ENCODE measurements around the gene CCDC91. TPM values are rescaled to one million over a fixed set of nuclear protein-coding genes. Genes with fewer than 3 reads are reported as not detected.
"Not testable (repeated sequence)": the region's sequence is repeated elsewhere in the genome, so short reads cannot be mapped to it uniquely, and the experiment has no call there.

CCDC91 gene
- total RNA-seq, 2 donors from 2014 or later: 21.4 to 27.4 TPM

GRCh38 chr12:28425526-28425925 is 235.3 kb downstream of the CCDC91 start:
- ATAC-seq (replicated peaks): no peak
- peaks cover 3% of the 10 kb centered on the region for H3K4me1 Mint-ChIP-seq
- H3K27ac Mint-ChIP-seq: no peak overlapping the region
- H3K27me3 Mint-ChIP-seq: no peaks in the 10 kb centered on the region
- peaks cover 6% of the 10 kb centered on the region for H3K9me3 Mint-ChIP-seq
- H3K4me3 Mint-ChIP-seq: no peak overlapping the region
- H3K36me3 Mint-ChIP-seq (ENCODE audit: low read depth): peaks cover 15% of the 10 kb centered on the region

GRCh38 chr12:28427046-28427445 is 236.8 kb downstream of the CCDC91 start:
- H3K36me3 Mint-ChIP-seq (ENCODE audit: low read depth): no peaks in the 10 kb centered on the region
- H3K4me3 Mint-ChIP-seq: no peak overlapping the region
- peaks cover 3% of the 10 kb centered on the region for H3K4me1 Mint-ChIP-seq
- ATAC-seq (replicated peaks): no peak
- no peak overlapping the region for H3K27ac Mint-ChIP-seq
- no peaks in the 10 kb centered on the region for H3K27me3 Mint-ChIP-seq
- H3K9me3 Mint-ChIP-seq: no peaks in the 10 kb centered on the region

- Mint-ChIP-seq H3K36me3 (ENCODE audit: low read depth) (no peaks in the 10 kb centered on the region), H3K27ac (no peak overlapping the region), H3K9me3 (no peaks in the 10 kb centered on the region), H3K27me3 (no peaks in the 10 kb centered on the region), H3K4me1 (no peaks in the 10 kb centered on the region), H3K4me3 (no peak overlapping the region)
- no peak for ATAC-seq (replicated peaks)
Observed at GRCh38 chr12:28440081-28440608, 249.9 kb downstream of the CCDC91 start.

- no peaks in the 10 kb centered on the region for H3K9me3 Mint-ChIP-seq
- no peaks in the 10 kb centered on the region for H3K27me3 Mint-ChIP-seq
- no peak for ATAC-seq (replicated peaks)
- no peaks in the 10 kb centered on the region for H3K4me1 Mint-ChIP-seq
- no peak overlapping the region for H3K4me3 Mint-ChIP-seq
- no peak overlapping the region for H3K27ac Mint-ChIP-seq
- no peaks in the 10 kb centered on the region for H3K36me3 Mint-ChIP-seq (ENCODE audit: low read depth)
Observed at GRCh38 chr12:28442101-28442500, 251.8 kb downstream of the CCDC91 start.

- H3K4me1 Mint-ChIP-seq: no peaks in the 10 kb centered on the region
- H3K36me3 Mint-ChIP-seq (ENCODE audit: low read depth): no peaks in the 10 kb centered on the region
- no peaks in the 10 kb centered on the region for H3K27me3 Mint-ChIP-seq
Observed at GRCh38 chr12:28443337-28443736, 253.1 kb downstream of the CCDC91 start.

GRCh38 chr12:28446031-28446430 is 255.8 kb downstream of the CCDC91 start:
- ATAC-seq (replicated peaks): no peak
- Mint-ChIP-seq H3K27ac (no peak overlapping the region), H3K4me1 (no peaks in the 10 kb centered on the region), H3K27me3 (no peaks in the 10 kb centered on the region), H3K9me3 (no peaks in the 10 kb centered on the region), H3K4me3 (no peak overlapping the region), H3K36me3 (ENCODE audit: low read depth) (peaks cover 8% of the 10 kb centered on the region)

More at GRCh38 chr12:28443337-28443736, 253.1 kb downstream of the CCDC91 start:
- no peak for ATAC-seq (replicated peaks)
- Mint-ChIP-seq H3K4me3 (no peak overlapping the region), H3K27ac (no peak overlapping the region), H3K9me3 (no peaks in the 10 kb centered on the region)

- no peaks in the 10 kb centered on the region for H3K9me3 Mint-ChIP-seq
- no peak for ATAC-seq (replicated peaks)
- no peak overlapping the region for H3K27ac Mint-ChIP-seq
- peaks cover 59% of the 10 kb centered on the region for H3K36me3 Mint-ChIP-seq (ENCODE audit: low read depth)
- H3K4me1 Mint-ChIP-seq: no peaks in the 10 kb centered on the region
- no peaks in the 10 kb centered on the region for H3K27me3 Mint-ChIP-seq
- no peak overlapping the region for H3K4me3 Mint-ChIP-seq
Observed at GRCh38 chr12:28453686-28454085, 263.4 kb downstream of the CCDC91 start.

GRCh38 chr12:28456934-28457710 is 266.9 kb downstream of the CCDC91 start:
- Mint-ChIP-seq H3K4me3 (no peak overlapping the region), H3K27me3 (no peaks in the 10 kb centered on the region), H3K27ac (no peak overlapping the region), H3K4me1 (no peaks in the 10 kb centered on the region), H3K9me3 (no peaks in the 10 kb centered on the region), H3K36me3 (ENCODE audit: low read depth) (peaks cover 66% of the 10 kb centered on the region)
- ATAC-seq (replicated peaks): no peak

- no peaks in the 10 kb centered on the region for H3K4me1 Mint-ChIP-seq
- H3K36me3 Mint-ChIP-seq (ENCODE audit: low read depth): peaks cover 64% of the 10 kb centered on the region
Observed at GRCh38 chr12:28457785-28458184, 267.5 kb downstream of the CCDC91 start.

GRCh38 chr12:28459481-28459880 is 269.2 kb downstream of the CCDC91 start:
- no peaks in the 10 kb centered on the region for H3K9me3 Mint-ChIP-seq
- no peaks in the 10 kb centered on the region for H3K4me1 Mint-ChIP-seq
- H3K4me3 Mint-ChIP-seq: no peak overlapping the region
- ATAC-seq (replicated peaks): no peak
- no peaks in the 10 kb centered on the region for H3K27me3 Mint-ChIP-seq
- no peak overlapping the region for H3K27ac Mint-ChIP-seq
- H3K36me3 Mint-ChIP-seq (ENCODE audit: low read depth): peaks cover 58% of the 10 kb centered on the region

More at GRCh38 chr12:28457785-28458184, 267.5 kb downstream of the CCDC91 start:
- Mint-ChIP-seq H3K9me3 (no peaks in the 10 kb centered on the region), H3K4me3 (no peak overlapping the region), H3K27me3 (no peaks in the 10 kb centered on the region), H3K27ac (no peak overlapping the region)
- no peak for ATAC-seq (replicated peaks)

- Mint-ChIP-seq H3K27me3 (no peaks in the 10 kb centered on the region), H3K36me3 (ENCODE audit: low read depth) (peaks cover 53% of the 10 kb centered on the region), H3K9me3 (no peaks in the 10 kb centered on the region), H3K4me1 (no peaks in the 10 kb centered on the region), H3K27ac (no peak overlapping the region), H3K4me3 (no peak overlapping the region)
- ATAC-seq (replicated peaks): no peak
Observed at GRCh38 chr12:28460420-28461130, 270.3 kb downstream of the CCDC91 start.

GRCh38 chr12:28463396-28463795 is 273.1 kb downstream of the CCDC91 start:
- H3K27me3 Mint-ChIP-seq: no peaks in the 10 kb centered on the region
- H3K4me1 Mint-ChIP-seq: no peaks in the 10 kb centered on the region
- H3K9me3 Mint-ChIP-seq: peaks cover 4% of the 10 kb centered on the region
- H3K36me3 Mint-ChIP-seq (ENCODE audit: low read depth): peaks cover 43% of the 10 kb centered on the region
- no peak for ATAC-seq (replicated peaks)
- no peak overlapping the region for H3K4me3 Mint-ChIP-seq
- H3K27ac Mint-ChIP-seq: no peak overlapping the region

- not testable (repeated sequence) for H3K4me1 Mint-ChIP-seq
Observed at GRCh38 chr12:28471762-28472161, 281.5 kb downstream of the CCDC91 start.

GRCh38 chr12:28476206-28476605 is 285.9 kb downstream of the CCDC91 start:
- not testable (repeated sequence) for H3K27ac Mint-ChIP-seq; H3K9me3 Mint-ChIP-seq; ATAC-seq (replicated peaks); H3K27me3 Mint-ChIP-seq; H3K4me3 Mint-ChIP-seq; H3K4me1 Mint-ChIP-seq
- peaks cover 31% of the 10 kb centered on the region for H3K36me3 Mint-ChIP-seq (ENCODE audit: low read depth)

More at GRCh38 chr12:28471762-28472161, 281.5 kb downstream of the CCDC91 start:
- not testable (repeated sequence) for ATAC-seq (replicated peaks); H3K9me3 Mint-ChIP-seq; H3K27ac Mint-ChIP-seq; H3K4me3 Mint-ChIP-seq; H3K27me3 Mint-ChIP-seq
- peaks cover 31% of the 10 kb centered on the region for H3K36me3 Mint-ChIP-seq (ENCODE audit: low read depth)

GRCh38 chr12:28479097-28479496 is 288.8 kb downstream of the CCDC91 start:
- H3K36me3 Mint-ChIP-seq (ENCODE audit: low read depth): peaks cover 31% of the 10 kb centered on the region
- not testable (repeated sequence) for H3K4me3 Mint-ChIP-seq; ATAC-seq (replicated peaks); H3K27ac Mint-ChIP-seq; H3K9me3 Mint-ChIP-seq; H3K4me1 Mint-ChIP-seq; H3K27me3 Mint-ChIP-seq
